Small intestine (tissue), 7 donors: Measurements from ENCODE around the gene SCYGR7. TPM values are rescaled to one million over a fixed set of nuclear protein-coding genes. Genes with fewer than 3 reads are reported as not detected.
"Not testable (repeated sequence)": the region's sequence is repeated elsewhere in the genome, so short reads cannot be mapped to it uniquely, and the experiment has no call there.

Experiments used
- DNase-seq, 2 donors: peaks; one replicate each; pipeline versions ENCODE4 v3.0.0 to v3.0.0-alpha.2; 2013
- FAIRE-seq: peaks from 2 replicates; lab custom pipeline; 2012; peaks lifted over from hg19 to GRCh38; lab: Jason Lieb, UNC
- H3K27ac ChIP-seq, 3 donors: one replicate each; pipeline ENCODE4 v1.5.1; 2013; ENCODE audit warnings: low read length in 2 of 3, mild to moderate bottlenecking in 2 of 3, control low read depth in 1 of 3, inconsistent platforms in 1 of 3, low read depth in 1 of 3, moderate library complexity in 1 of 3
- H3K27me3 ChIP-seq, 3 donors: one replicate each; pipeline ENCODE4 v1.6.1; 2013; ENCODE audit warnings: low read length in 3 of 3, inconsistent platforms in 1 of 3; ENCODE audit not compliant: control insufficient read depth in 3 of 3, insufficient read depth in 3 of 3
- H3K36me3 ChIP-seq, 3 donors: one replicate each; pipeline ENCODE4 v1.6.1; 2013; ENCODE audit warnings: low read length in 3 of 3, inconsistent platforms in 1 of 3, low read depth in 1 of 3, mild to moderate bottlenecking in 1 of 3, moderate library complexity in 1 of 3; ENCODE audit not compliant: control insufficient read depth in 3 of 3, insufficient read depth in 2 of 3
- H3K4me1 ChIP-seq, 3 donors: one replicate each; pipeline ENCODE4 v1.6.1; 2013; ENCODE audit warnings: low read length in 2 of 3, inconsistent platforms in 1 of 3, low read depth in 1 of 3, mild to moderate bottlenecking in 1 of 3, moderate library complexity in 1 of 3; ENCODE audit not compliant: control insufficient read depth in 3 of 3, insufficient read depth in 2 of 3
- H3K4me3 ChIP-seq, 3 donors: one replicate each; pipeline ENCODE4 v1.5.1; 2013; ENCODE audit warnings: low read length in 3 of 3, control low read depth in 1 of 3, inconsistent platforms in 1 of 3, low read depth in 1 of 3, mild to moderate bottlenecking in 1 of 3, moderate library complexity in 1 of 3
- H3K9me3 ChIP-seq, 2 donors: one replicate each; pipeline ENCODE4 v1.6.1; 2013; ENCODE audit warnings: low read depth in 1 of 2, low read length in 1 of 2; ENCODE audit not compliant: control insufficient read depth in 2 of 2, insufficient read depth in 1 of 2
- WGBS, 3 donors: extraction: QIAGEN DNeasy Blood & Tissue Kit; methylation state at CpG; one replicate each; pipeline ENCODE4 v1.1.7; 2013; 5-methylcytosine and 5-hydroxymethylcytosine counted together
- polyA plus RNA-seq, 4 donors: library from polyadenylated mRNA; stranded (reverse) in 3 of 4; unstranded in 1 of 4; fragments of 200-250 nt in 3 of 4; fragments of 120-200 nt in 1 of 4; gene quantifications; one replicate each; pipeline versions ENCODE4 v1.2.1 to v1.2.3, GENCODE V29; 2013
- donor health status: healthy with polysubstance abuse.
- donor health status: control.
- donor health status: control.
- donor health status: Bipolar disorder and iron deficiency.
- donor health status: healthy.

The SCYGR7 gene
- polyA plus RNA-seq, 4 donors, result not detected

DNA sequence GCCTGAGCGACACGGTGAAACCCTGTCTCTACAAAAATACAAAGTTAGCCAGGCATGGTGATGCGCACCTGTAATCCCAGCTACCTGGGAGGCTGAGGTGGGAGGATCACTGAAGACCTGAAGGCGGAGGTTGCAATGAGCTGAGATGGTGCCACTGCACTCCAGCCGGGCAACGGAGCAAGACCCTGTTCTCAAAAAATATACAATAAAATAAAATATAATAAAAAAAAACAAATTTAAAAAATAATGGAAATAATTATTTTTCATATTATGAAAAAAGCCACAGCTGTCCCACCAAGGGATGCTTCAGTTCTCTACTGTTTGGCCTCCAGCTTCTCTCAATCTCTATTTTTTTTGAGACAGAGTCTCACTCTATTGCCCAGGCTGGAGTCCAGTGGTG, 20.7 kb upstream of the SCYGR7 start:
- no peak overlapping the region for H3K4me3 ChIP-seq
- peaks cover 4 to 40% (median 10%) of the 10 kb centered on the region in 3 donors for H3K4me1 ChIP-seq
- DNase-seq (no peak), FAIRE-seq (no peak)
- H3K27ac ChIP-seq, result peak overlapping the region in 1 of 3 donors; percentile 85
- no peaks in the 10 kb centered on the region for H3K27me3 ChIP-seq
- H3K9me3 ChIP-seq, result peaks cover 0 to 6% of the 10 kb centered on the region in 2 donors
- 83 to 88% (median 83%) methylated on average over 6 of the region's 6 CpGs for WGBS, 3 donors
- peaks cover 0 to 58% (median 0%) of the 10 kb centered on the region in 3 donors for H3K36me3 ChIP-seq

DNA sequence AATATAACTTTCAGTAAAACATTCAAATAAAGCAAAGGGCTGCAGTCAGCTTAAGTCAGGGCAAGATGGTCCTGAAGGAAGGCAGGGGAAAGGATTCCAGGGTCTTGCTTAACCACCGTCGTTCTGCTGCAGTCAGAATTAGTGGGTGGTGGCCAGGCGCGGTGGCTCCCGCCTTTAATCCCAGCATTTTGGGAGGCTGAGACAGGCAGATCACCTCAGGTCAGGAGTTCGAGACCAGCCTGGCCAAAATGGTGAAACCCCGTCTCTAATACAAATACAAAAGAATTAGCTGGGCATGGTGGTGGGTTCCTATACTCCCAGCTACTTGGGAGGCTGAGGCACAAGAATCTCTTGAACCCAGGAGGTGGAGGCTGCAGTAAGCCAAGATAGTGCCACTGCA, 17.1 kb upstream of the SCYGR7 start:
- no peaks in the 10 kb centered on the region for H3K27me3 ChIP-seq
- H3K36me3 ChIP-seq, result peaks cover 0 to 38% (median 0%) of the 10 kb centered on the region in 3 donors
- no peak overlapping the region for H3K4me3 ChIP-seq
- H3K4me1 ChIP-seq, result peaks cover 0 to 26% (median 7%) of the 10 kb centered on the region in 3 donors
- WGBS, 3 donors, result 86 to 93% (median 93%) methylated on average over 7 of the region's 7 CpGs
- DNase-seq, result no peak
- FAIRE-seq, result no peak
- peaks cover 0 to 6% of the 10 kb centered on the region in 2 donors for H3K9me3 ChIP-seq
- H3K27ac ChIP-seq, result no peak overlapping the region

DNA sequence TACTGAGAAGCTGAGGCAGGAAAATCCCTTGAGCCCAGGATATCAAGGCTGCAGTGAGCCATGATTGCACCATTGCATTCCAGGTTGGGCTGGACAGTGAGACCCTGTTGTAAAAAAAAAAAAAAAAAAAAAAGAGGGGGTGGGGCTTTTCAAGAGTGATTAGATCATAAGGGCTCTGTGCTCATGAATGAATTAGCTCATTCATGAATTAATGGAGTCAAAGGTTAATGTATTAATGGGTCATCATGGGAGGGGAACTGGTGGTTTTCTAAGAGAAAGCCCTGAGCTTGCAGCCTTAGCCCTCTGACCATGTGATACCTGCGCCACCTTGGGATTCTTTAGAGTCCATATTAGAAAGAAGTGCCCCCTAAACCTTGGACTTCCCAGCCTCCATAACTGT, 14.8 kb upstream of the SCYGR7 start:
- Histone ChIP-seq H3K27ac (peak overlapping the region in 2 of 3 donors; percentile 68 to 87), H3K4me3 (no peak overlapping the region), H3K27me3 (no peaks in the 10 kb centered on the region), H3K36me3 (peaks cover 0 to 24% (median 0%) of the 10 kb centered on the region in 3 donors), H3K9me3 (peaks cover 0 to 6% of the 10 kb centered on the region in 2 donors), H3K4me1 (peaks cover 0 to 14% (median 3%) of the 10 kb centered on the region in 3 donors)
- 42 to 79% (median 74%) methylated on average over 1 of the region's 1 CpG for WGBS, 3 donors
- peak; percentile 74 to 84 for DNase-seq
- FAIRE-seq, result no peak

DNA sequence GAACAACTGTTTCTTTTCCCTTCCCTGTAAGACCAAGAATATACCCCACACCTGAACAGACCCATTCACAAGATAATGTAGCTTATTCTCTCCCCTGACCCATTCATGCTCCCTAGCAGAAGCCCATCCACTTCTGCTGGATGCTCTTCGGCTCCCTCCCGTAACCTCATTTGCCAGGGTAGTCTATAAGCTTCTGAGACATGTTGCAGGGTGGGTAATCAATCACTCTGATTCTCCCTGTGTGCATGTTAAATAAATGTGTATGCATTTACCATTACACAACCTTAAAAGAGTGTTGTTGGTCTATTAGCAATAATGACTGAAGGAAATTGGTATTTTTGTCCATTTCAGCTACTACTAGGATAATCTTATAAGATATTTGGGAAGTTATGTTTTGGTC, 11.6 kb upstream of the SCYGR7 start:
- Histone ChIP-seq H3K9me3 (no peaks in the 10 kb centered on the region), H3K4me3 (peak overlapping the region in 2 of 3 donors; percentile 39 to 64), H3K27me3 (no peaks in the 10 kb centered on the region), H3K27ac (peak overlapping the region in 1 of 3 donors; percentile 87), H3K4me1 (peaks cover 0 to 27% (median 3%) of the 10 kb centered on the region in 3 donors), H3K36me3 (peaks cover 0 to 7% (median 0%) of the 10 kb centered on the region in 3 donors)
- FAIRE-seq (no peak), DNase-seq (peak in 1 of 2 donors; percentile 48)
- WGBS, 3 donors, result 77 to 80% (median 78%) methylated on average over 2 of the region's 2 CpGs

DNA sequence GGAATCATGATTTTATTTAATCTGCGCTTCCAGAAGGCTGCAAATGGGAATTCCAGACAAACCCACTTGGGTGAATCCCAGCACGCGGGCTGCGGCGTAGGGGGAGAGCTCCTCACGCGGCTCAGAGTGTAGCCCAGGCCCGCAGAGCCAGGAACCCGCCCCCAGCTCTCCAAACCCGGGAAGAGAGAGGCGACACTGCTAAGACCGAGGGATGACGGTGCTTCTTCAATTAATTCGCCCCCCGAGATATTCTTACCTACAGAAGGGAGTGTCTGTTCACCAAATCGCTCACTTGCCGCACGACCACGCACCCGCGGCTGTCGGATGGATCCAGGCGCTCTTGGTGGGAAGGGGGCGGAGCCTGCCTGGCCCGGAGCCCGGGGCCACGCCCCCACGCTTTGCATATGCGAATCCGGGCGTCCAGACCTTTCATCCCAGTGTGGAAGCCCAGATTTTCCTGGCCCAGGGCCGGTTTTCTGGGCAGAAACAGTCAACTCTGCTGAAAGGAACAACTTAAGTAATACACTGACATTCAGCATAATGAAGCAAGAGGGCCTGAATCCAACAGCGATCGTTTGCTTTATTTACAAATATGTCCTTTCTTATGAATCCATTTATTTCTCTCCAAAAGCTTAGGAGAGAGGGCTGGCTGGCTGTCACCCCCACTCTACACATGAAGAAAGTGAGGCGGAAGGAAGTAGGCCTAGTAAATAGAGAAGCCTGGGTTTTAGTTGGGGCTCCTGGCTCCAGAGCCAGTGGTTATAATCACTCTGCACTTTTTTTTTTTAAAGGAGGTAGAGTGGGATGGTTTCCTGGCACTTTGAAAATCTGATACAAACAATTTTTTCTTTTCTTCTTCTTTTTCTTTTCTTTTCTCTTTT, 10.2 kb upstream of the SCYGR7 start, which contains the start of gene SLC19A3:
Gene SLC19A3 (minus strand): TSS at position 342 of the 881 bp plus-strand sequence. CDS start 15,710 bp downstream, outside the sequence.
- Histone ChIP-seq H3K27ac (peak within 1 kb of the TSS; percentile 22 to 87 (median 79)), H3K9me3 (no peaks in the 10 kb centered on the region), H3K4me3 (peak within 1 kb of the TSS; percentile 36 to 68 (median 64)), H3K27me3 (no peaks in the 10 kb centered on the region), H3K36me3 (peaks cover 0 to 2% (median 0%) of the 10 kb centered on the region in 3 donors), H3K4me1 (peaks cover 0 to 39% (median under 1%) of the 10 kb centered on the region in 3 donors)
- WGBS, 3 donors, result 2 to 10% (median 6%) methylated on average over 34 to 35 of the region's 35 CpGs
- no peak for FAIRE-seq
- peak; percentile 90 to 96 for DNase-seq

DNA sequence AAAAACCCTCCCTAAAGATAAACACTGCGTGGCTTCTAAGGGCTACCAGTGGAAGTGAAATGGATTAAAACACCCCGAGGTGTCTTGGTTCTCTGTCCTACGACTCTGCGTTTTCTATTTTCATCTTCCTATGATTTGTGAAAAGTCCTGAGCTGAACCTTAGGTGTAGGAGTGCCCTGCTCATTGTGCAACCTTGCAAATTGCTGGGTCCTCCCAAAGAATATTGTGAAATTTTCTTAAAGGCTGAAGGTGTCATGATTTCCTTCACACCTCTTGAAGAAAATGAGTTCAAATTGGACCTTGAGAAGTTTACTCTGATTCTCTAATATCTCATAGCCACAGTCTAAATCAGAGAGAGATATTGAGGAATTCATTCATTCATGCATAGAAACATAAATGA, 8.5 kb upstream of the SCYGR7 start:
- Histone ChIP-seq H3K9me3 (no peaks in the 10 kb centered on the region), H3K27me3 (no peaks in the 10 kb centered on the region), H3K27ac (peak overlapping the region in 1 of 3 donors; percentile 49), H3K4me1 (peaks cover 0 to 40% (median 0%) of the 10 kb centered on the region in 3 donors), H3K36me3 (no peaks in the 10 kb centered on the region), H3K4me3 (no peak overlapping the region)
- FAIRE-seq (no peak), DNase-seq (peak in 1 of 2 donors; percentile 66)
- 88 to 91% (median 91%) methylated on average over 4 of the region's 4 CpGs for WGBS, 3 donors

DNA sequence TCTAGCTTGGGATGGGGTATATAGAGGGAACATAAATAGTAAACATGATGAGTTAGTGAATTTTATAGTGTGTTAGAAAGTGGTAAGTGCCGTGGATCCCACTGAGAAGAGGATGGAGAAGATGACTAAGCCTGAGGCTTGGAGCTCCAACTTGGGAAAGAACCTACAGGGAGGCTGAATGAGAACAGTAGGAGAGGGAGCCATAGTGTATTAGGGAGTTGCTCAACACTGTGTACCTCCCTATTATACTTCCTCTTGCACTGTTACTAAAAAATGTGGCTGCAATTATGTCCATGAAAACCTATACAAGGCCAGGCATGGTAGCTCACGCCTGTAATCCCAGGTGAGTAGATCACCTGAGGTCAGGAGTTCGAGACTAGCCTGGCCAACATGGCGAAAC, 7.5 kb upstream of the SCYGR7 start:
- 88 to 91% (median 89%) methylated on average over 4 of the region's 4 CpGs for WGBS, 3 donors
- no peak overlapping the region for H3K4me3 ChIP-seq
- FAIRE-seq, result no peak

DNA sequence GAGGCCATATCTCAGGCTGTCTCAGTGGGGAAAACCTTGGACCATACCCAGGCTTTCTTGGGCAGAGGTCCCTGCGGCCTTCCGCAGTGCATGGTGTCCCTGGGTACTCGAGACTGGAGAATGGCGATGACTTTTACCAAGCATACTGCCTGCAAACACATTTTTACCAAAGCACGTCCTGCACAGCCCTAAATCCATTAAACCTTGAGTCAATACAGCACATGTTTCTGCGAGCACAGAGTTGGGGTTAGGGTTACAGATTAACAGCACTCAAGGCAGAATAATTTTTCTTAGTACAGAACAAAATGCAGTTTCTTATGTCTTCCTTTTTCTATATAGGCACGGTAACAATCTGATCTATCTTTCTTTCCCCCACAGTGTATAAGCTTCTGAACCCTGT, 5.3 kb upstream of the SCYGR7 start:
- not testable (repeated sequence) for FAIRE-seq, H3K36me3 ChIP-seq, H3K4me3 ChIP-seq, DNase-seq, H3K27me3 ChIP-seq, H3K9me3 ChIP-seq
- Histone ChIP-seq H3K4me1 (peaks cover 0 to 40% (median 0%) of the 10 kb centered on the region in 3 donors), H3K27ac (peak overlapping the region in 1 of 3 donors; percentile 60)
- WGBS, 3 donors, result 55 to 70% (median 61%) methylated on average over 7 of the region's 7 CpGs

More for the DNA sequence above, 7.5 kb upstream of the SCYGR7 start:
- no peaks in the 10 kb centered on the region for H3K9me3 ChIP-seq
- peaks cover 0 to 40% (median 0%) of the 10 kb centered on the region in 3 donors for H3K4me1 ChIP-seq
- H3K27ac ChIP-seq, result no peak overlapping the region
- H3K27me3 ChIP-seq, result no peaks in the 10 kb centered on the region
- DNase-seq, result no peak
- H3K36me3 ChIP-seq, result no peaks in the 10 kb centered on the region
